SK-N-SH treated with all-trans-retinoic acid at 6 μM for 48 hours (cell line): ENCODE measurements around the gene KRTAP19-3.

Source experiments
- ATAC-seq: fragments of 200-7000 bp; cut with Tn5 transposase; 3 replicates; pipeline ENCODE4 v1.9.1; 2020; ENCODE audit warnings: mild to moderate bottlenecking, moderate library complexity
- BACH2 ChIP-seq: fragments of 250-450 bp; sonication (Bioruptor Pico); IDR thresholded peaks from 2 replicates; pipeline ENCODE4 v1.9.0; 2021; ENCODE audit warnings: mild to moderate bottlenecking, borderline replicate concordance
- CSDC2 ChIP-seq: fragments of 250-450 bp; sonication (Bioruptor Pico); IDR thresholded peaks from 2 replicates; pipeline ENCODE4 v1.5.0; 2020; ENCODE audit warnings: mild to moderate bottlenecking, moderate library complexity
- CSRNP3 ChIP-seq: fragments of 250-450 bp; sonication (Bioruptor Pico); IDR thresholded peaks from 2 replicates; pipeline ENCODE4 v1.5.1; 2021; ENCODE audit warnings: mild to moderate bottlenecking, moderate library complexity
- ESRRG ChIP-seq: fragments of 250-450 bp; sonication (Bioruptor Pico); IDR thresholded peaks from 2 replicates; pipeline ENCODE4 v1.6.1; 2021; ENCODE audit warnings: mild to moderate bottlenecking
- GLIS3 ChIP-seq: fragments of 250-450 bp; sonication (Bioruptor Pico); IDR thresholded peaks from 2 replicates; pipeline ENCODE4 v1.5.0; 2020; ENCODE audit warnings: mild to moderate bottlenecking, moderate library complexity
- ISL1 ChIP-seq: fragments of 250-450 bp; sonication (Bioruptor Pico); IDR thresholded peaks from 2 replicates; pipeline ENCODE4 v2.1.2; 2022; ENCODE audit warnings: mild to moderate bottlenecking, moderate library complexity
- OSR1 ChIP-seq: fragments of 250-450 bp; sonication (Bioruptor Pico); IDR thresholded peaks from 2 replicates; pipeline ENCODE4 v1.8.0; 2022; ENCODE audit warnings: moderate library complexity, mild to moderate bottlenecking, inconsistent platforms
- POU6F1 ChIP-seq: fragments of 250-450 bp; sonication (Bioruptor Pico); IDR thresholded peaks from 2 replicates; pipeline ENCODE4 v1.8.0; 2021; ENCODE audit warnings: low read depth, mild to moderate bottlenecking, moderate library complexity, borderline replicate concordance
- PPARA ChIP-seq: fragments of 250-450 bp; sonication (Bioruptor Pico); IDR thresholded peaks from 2 replicates; pipeline ENCODE4 v1.5.0; 2020; ENCODE audit warnings: mild to moderate bottlenecking, borderline replicate concordance
- RARB ChIP-seq: fragments of 250-450 bp; sonication (Bioruptor Pico); IDR thresholded peaks from 2 replicates; pipeline ENCODE4 v1.8.0; 2021; ENCODE audit warnings: mild to moderate bottlenecking, moderate library complexity
- SNAI2 ChIP-seq: fragments of 250-450 bp; sonication (Bioruptor Pico); IDR thresholded peaks from 2 replicates; pipeline ENCODE4 v1.5.0; 2020; ENCODE audit warnings: mild to moderate bottlenecking, moderate library complexity
- TCF4 ChIP-seq: fragments of 250-450 bp; sonication (Bioruptor Pico); IDR thresholded peaks from 2 replicates; pipeline ENCODE4 v1.8.0; 2021; ENCODE audit warnings: mild to moderate bottlenecking, moderate library complexity, borderline replicate concordance
- TOX ChIP-seq: fragments of 250-450 bp; sonication (Bioruptor Pico); IDR thresholded peaks from 2 replicates; pipeline ENCODE4 v1.8.0; 2021; ENCODE audit warnings: mild to moderate bottlenecking, moderate library complexity, borderline replicate concordance
- ZC3H10 ChIP-seq: fragments of 250-450 bp; sonication (Bioruptor Pico); IDR thresholded peaks from 2 replicates; pipeline ENCODE4 v1.5.1; 2021; ENCODE audit warnings: mild to moderate bottlenecking, moderate library complexity
- ZFP3 ChIP-seq: fragments of 250-450 bp; sonication (Bioruptor Pico); IDR thresholded peaks from 2 replicates; pipeline ENCODE4 v1.5.0; 2020; ENCODE audit warnings: mild to moderate bottlenecking, moderate library complexity
- ZFP30 ChIP-seq: fragments of 450-650 bp; formaldehyde crosslinking; IDR thresholded peaks from 2 replicates; pipeline ENCODE4 v1.5.0; 2022; ENCODE audit warnings: mild to moderate bottlenecking, moderate library complexity
- ZNF565 ChIP-seq: fragments of 450-650 bp; formaldehyde crosslinking; conservative IDR thresholded peaks from 2 replicates; pipeline ENCODE4 v1.5.0; 2020; ENCODE audit warnings: low read depth, mild to moderate bottlenecking, moderate library complexity
- ZNF70 ChIP-seq: fragments of 450-650 bp; formaldehyde crosslinking; IDR thresholded peaks from 2 replicates; pipeline ENCODE4 v1.5.0; 2020; ENCODE audit warnings: mild to moderate bottlenecking, moderate library complexity
- ZNF8 ChIP-seq: fragments of 450-650 bp; formaldehyde crosslinking; IDR thresholded peaks from 2 replicates; pipeline ENCODE4 v1.5.0; 2020; ENCODE audit warnings: mild to moderate bottlenecking, moderate library complexity
- TF ChIP-seq, protein P1 (sequence below): fragments of 250-450 bp; sonication (Bioruptor Pico); IDR thresholded peaks from 2 replicates; pipeline ENCODE4 v1.8.0; 2020; ENCODE audit warnings: mild to moderate bottlenecking, moderate library complexity, borderline replicate concordance
- TF ChIP-seq, protein P2 (sequence below): fragments of 250-450 bp; sonication (Bioruptor Pico); IDR thresholded peaks from 2 replicates; pipeline ENCODE4 v1.5.1; 2020; ENCODE audit warnings: low read depth, mild to moderate bottlenecking, moderate library complexity
- TF ChIP-seq, protein P3 (sequence below): fragments of 250-450 bp; sonication (Bioruptor Pico); IDR thresholded peaks from 2 replicates; pipeline ENCODE4 v1.5.0; 2020; ENCODE audit warnings: mild to moderate bottlenecking, moderate library complexity

KRTAP19-3 gene

GRCh38 chr21:30502041-30502440 is 10.2 kb upstream of the KRTAP19-3 start, which contains the start of gene KRTAP19-5:
Gene KRTAP19-5, minus strand, starts transcription at chr21:30502141. Its CDS starts 51 bp downstream, at chr21:30502090.
- no peak for TF ChIP-seq ISL1 (CRISPR knock-in tag)
- TF ChIP-seq TCF4: no peak
- no peak for TF ChIP-seq CSRNP3 (CRISPR knock-in tag)
- no peak for TF ChIP-seq OSR1 (CRISPR knock-in tag)
- TF ChIP-seq POU6F1 (CRISPR knock-in tag): no peak
- TF ChIP-seq PPARA: no peak
- no peak for TF ChIP-seq ZFP3 (CRISPR knock-in tag)
- no peak for TF ChIP-seq ZNF565 (CRISPR knock-in tag)
- TF ChIP-seq SNAI2: no peak
- ATAC-seq: no peak

GRCh38 chr21:30497065-30497464 is 5.3 kb upstream of the KRTAP19-3 start, which contains the start of gene KRTAP19-4:
Gene KRTAP19-4, minus strand, starts transcription at chr21:30497165. Its CDS starts 55 bp downstream, at chr21:30497110.
- TF ChIP-seq TCF4 (no peak), ESRRG (CRISPR knock-in tag) (no peak), GLIS3 (no peak)
- TF ChIP-seq, protein P1, sequence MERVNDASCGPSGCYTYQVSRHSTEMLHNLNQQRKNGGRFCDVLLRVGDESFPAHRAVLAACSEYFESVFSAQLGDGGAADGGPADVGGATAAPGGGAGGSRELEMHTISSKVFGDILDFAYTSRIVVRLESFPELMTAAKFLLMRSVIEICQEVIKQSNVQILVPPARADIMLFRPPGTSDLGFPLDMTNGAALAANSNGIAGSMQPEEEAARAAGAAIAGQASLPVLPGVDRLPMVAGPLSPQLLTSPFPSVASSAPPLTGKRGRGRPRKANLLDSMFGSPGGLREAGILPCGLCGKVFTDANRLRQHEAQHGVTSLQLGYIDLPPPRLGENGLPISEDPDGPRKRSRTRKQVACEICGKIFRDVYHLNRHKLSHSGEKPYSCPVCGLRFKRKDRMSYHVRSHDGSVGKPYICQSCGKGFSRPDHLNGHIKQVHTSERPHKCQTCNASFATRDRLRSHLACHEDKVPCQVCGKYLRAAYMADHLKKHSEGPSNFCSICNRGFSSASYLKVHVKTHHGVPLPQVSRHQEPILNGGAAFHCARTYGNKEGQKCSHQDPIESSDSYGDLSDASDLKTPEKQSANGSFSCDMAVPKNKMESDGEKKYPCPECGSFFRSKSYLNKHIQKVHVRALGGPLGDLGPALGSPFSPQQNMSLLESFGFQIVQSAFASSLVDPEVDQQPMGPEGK: no peak
- ATAC-seq: no peak

DNA sequence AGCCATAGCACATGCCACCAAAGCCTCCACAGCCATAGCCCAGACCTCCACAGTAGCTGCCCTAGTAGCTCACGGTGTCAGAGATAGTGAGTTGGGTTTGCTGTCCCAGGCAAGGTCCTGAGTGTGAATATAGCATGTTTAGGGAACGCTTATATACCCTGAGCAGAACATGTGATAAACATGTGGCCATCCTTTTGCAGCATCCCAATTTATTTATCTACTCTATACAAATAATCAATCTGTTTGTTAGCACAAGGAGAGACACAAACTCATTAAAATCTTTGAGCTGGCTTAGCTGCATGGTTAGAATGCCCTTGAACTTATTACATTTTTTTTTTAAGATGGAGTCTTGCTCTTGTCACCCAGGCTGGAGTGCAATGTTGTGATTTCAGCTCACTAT is 4.5 kb downstream of the KRTAP19-3 start, which contains the start of gene KRTAP19-2:
Gene KRTAP19-2, minus strand, starts transcription at position 101 of the 400 bp plus-strand sequence. Its CDS starts 88 bp downstream, at position 13.
- no peak for ATAC-seq

More for the DNA sequence above, 4.5 kb downstream of the KRTAP19-3 start, which contains the start of gene KRTAP19-2:
- no peak for TF ChIP-seq ESRRG (CRISPR knock-in tag)
- TF ChIP-seq ZFP3 (CRISPR knock-in tag): no peak
- TF ChIP-seq, protein P2, sequence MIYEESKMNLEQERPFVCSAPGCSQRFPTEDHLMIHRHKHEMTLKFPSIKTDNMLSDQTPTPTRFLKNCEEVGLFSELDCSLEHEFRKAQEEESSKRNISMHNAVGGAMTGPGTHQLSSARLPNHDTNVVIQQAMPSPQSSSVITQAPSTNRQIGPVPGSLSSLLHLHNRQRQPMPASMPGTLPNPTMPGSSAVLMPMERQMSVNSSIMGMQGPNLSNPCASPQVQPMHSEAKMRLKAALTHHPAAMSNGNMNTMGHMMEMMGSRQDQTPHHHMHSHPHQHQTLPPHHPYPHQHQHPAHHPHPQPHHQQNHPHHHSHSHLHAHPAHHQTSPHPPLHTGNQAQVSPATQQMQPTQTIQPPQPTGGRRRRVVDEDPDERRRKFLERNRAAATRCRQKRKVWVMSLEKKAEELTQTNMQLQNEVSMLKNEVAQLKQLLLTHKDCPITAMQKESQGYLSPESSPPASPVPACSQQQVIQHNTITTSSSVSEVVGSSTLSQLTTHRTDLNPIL (CRISPR knock-in tag): no peak
- TF ChIP-seq ZNF70 (CRISPR knock-in tag): no peak
- TF ChIP-seq CSRNP3 (CRISPR knock-in tag): no peak
- TF ChIP-seq BACH2 (CRISPR knock-in tag): no peak
- TF ChIP-seq, protein P1: no peak
- TF ChIP-seq ISL1 (CRISPR knock-in tag): no peak
- no peak for TF ChIP-seq SNAI2
- no peak for TF ChIP-seq ZFP30
- no peak for TF ChIP-seq RARB
- no peak for TF ChIP-seq OSR1 (CRISPR knock-in tag)
- TF ChIP-seq CSDC2: no peak
- TF ChIP-seq, protein P3, sequence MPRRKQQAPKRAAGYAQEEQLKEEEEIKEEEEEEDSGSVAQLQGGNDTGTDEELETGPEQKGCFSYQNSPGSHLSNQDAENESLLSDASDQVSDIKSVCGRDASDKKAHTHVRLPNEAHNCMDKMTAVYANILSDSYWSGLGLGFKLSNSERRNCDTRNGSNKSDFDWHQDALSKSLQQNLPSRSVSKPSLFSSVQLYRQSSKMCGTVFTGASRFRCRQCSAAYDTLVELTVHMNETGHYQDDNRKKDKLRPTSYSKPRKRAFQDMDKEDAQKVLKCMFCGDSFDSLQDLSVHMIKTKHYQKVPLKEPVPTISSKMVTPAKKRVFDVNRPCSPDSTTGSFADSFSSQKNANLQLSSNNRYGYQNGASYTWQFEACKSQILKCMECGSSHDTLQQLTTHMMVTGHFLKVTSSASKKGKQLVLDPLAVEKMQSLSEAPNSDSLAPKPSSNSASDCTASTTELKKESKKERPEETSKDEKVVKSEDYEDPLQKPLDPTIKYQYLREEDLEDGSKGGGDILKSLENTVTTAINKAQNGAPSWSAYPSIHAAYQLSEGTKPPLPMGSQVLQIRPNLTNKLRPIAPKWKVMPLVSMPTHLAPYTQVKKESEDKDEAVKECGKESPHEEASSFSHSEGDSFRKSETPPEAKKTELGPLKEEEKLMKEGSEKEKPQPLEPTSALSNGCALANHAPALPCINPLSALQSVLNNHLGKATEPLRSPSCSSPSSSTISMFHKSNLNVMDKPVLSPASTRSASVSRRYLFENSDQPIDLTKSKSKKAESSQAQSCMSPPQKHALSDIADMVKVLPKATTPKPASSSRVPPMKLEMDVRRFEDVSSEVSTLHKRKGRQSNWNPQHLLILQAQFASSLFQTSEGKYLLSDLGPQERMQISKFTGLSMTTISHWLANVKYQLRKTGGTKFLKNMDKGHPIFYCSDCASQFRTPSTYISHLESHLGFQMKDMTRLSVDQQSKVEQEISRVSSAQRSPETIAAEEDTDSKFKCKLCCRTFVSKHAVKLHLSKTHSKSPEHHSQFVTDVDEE (CRISPR knock-in tag): no peak
- no peak for TF ChIP-seq TOX (CRISPR knock-in tag)
- TF ChIP-seq ZNF8: no peak
- no peak for TF ChIP-seq ZC3H10
